Trophoblast cell (in vitro differentiated cells and primary cell): ENCODE data around the gene BBS9.
A peak's percentile ranks its signal among the peaks of the same experiment; 100 is the strongest.

Experiments
- DNase-seq, 2 donors: peaks; one replicate each; pipeline ENCODE4 v3.0.0-alpha.2; 2016
- H2AFZ ChIP-seq: 2 replicates; pipeline ENCODE4 v1.6.1; 2013; ENCODE audit warnings: low read length, moderate library complexity, mild to moderate bottlenecking; ENCODE audit not compliant: insufficient read depth, poor library complexity
- H2AK5ac ChIP-seq: 2 replicates; pipeline ENCODE4 v1.6.1; 2013; ENCODE audit warnings: mild to moderate bottlenecking, low read length
- H2BK120ac ChIP-seq: 2 replicates; pipeline ENCODE4 v1.6.1; 2013; ENCODE audit warnings: low read length, mild to moderate bottlenecking, moderate library complexity; ENCODE audit not compliant: insufficient read depth, poor library complexity
- H2BK12ac ChIP-seq: 2 replicates; pipeline ENCODE4 v1.6.1; 2013; ENCODE audit warnings: mild to moderate bottlenecking, low read length, moderate library complexity
- H2BK5ac ChIP-seq: 2 replicates; pipeline ENCODE4 v1.6.1; 2013; ENCODE audit warnings: low read length, low read depth, moderate library complexity, mild to moderate bottlenecking; ENCODE audit not compliant: poor library complexity
- H3K14ac ChIP-seq: 2 replicates; pipeline ENCODE4 v1.6.1; 2013; ENCODE audit warnings: mild to moderate bottlenecking, low read length
- H3K18ac ChIP-seq: 2 replicates; pipeline ENCODE4 v1.6.1; 2013; ENCODE audit warnings: mild to moderate bottlenecking, low read length
- H3K23ac ChIP-seq: 2 replicates; pipeline ENCODE4 v1.6.1; 2013; ENCODE audit warnings: low read length
- H3K27ac ChIP-seq: 2 replicates; pipeline ENCODE4 v1.5.1; 2013; ENCODE audit warnings: low read depth, mild to moderate bottlenecking, inconsistent platforms, low read length, moderate library complexity
- H3K27me3 ChIP-seq: 2 replicates; pipeline ENCODE4 v1.6.1; 2013; ENCODE audit warnings: inconsistent platforms, mild to moderate bottlenecking, low read length, moderate library complexity; ENCODE audit not compliant: insufficient read depth
- H3K36me3 ChIP-seq, 2 experiments: 1 replicate in 1 of 2; 2 replicates in 1 of 2; pipeline ENCODE4 v1.6.1; 2013; ENCODE audit warnings: low read length in 2 of 2, mild to moderate bottlenecking in 2 of 2, moderate library complexity in 1 of 2; ENCODE audit not compliant: insufficient read depth in 2 of 2, control insufficient read depth in 1 of 2
- H3K4ac ChIP-seq: 2 replicates; pipeline ENCODE4 v1.6.1; 2013; ENCODE audit warnings: low read depth, mild to moderate bottlenecking, low read length, moderate library complexity
- H3K4me1 ChIP-seq, 2 experiments: 1 replicate in 1 of 2; 2 replicates in 1 of 2; pipeline ENCODE4 v1.6.1; 2013; ENCODE audit warnings: low read length in 2 of 2, mild to moderate bottlenecking in 2 of 2, moderate library complexity in 1 of 2; ENCODE audit not compliant: insufficient read depth in 2 of 2, control insufficient read depth in 1 of 2
- H3K4me2 ChIP-seq: 2 replicates; pipeline ENCODE4 v1.6.1; 2013; ENCODE audit warnings: inconsistent platforms, mild to moderate bottlenecking, low read length, moderate library complexity
- H3K4me3 ChIP-seq: 2 replicates; pipeline ENCODE4 v1.5.1; 2013; ENCODE audit warnings: mild to moderate bottlenecking, low read depth, low read length, inconsistent platforms
- H3K79me1 ChIP-seq: one replicate; pipeline ENCODE4 v1.6.1; 2013; ENCODE audit warnings: low read length
- H3K79me2 ChIP-seq: 2 replicates; pipeline ENCODE4 v1.6.1; 2013; ENCODE audit warnings: low read length, mild to moderate bottlenecking; ENCODE audit not compliant: control insufficient read depth, insufficient read depth, poor library complexity
- H3K9ac ChIP-seq: 2 replicates; pipeline ENCODE4 v1.6.1; 2013; ENCODE audit warnings: mild to moderate bottlenecking, low read length
- H3K9me3 ChIP-seq: 2 replicates; pipeline ENCODE4 v1.6.1; 2013; ENCODE audit warnings: low read depth, mild to moderate bottlenecking, control low read depth, inconsistent platforms, low read length; ENCODE audit not compliant: insufficient read depth
- H4K12ac ChIP-seq: 2 replicates; pipeline ENCODE4 v1.6.1; 2013; ENCODE audit warnings: low read depth, mild to moderate bottlenecking, low read length, moderate library complexity
- H4K8ac ChIP-seq: 2 replicates; pipeline ENCODE4 v1.6.1; 2013; ENCODE audit warnings: low read depth, mild to moderate bottlenecking, low read length, moderate library complexity
- H4K91ac ChIP-seq: one replicate; pipeline ENCODE4 v1.6.1; 2013; ENCODE audit warnings: low read depth, mild to moderate bottlenecking, low read length, moderate library complexity
- WGBS: extraction: QIAGEN DNeasy Blood & Tissue Kit; methylation state at CpG from one replicate; pipeline ENCODE4 v1.1.7; 2013; ENCODE audit warnings: missing lambda C conversion rate; ENCODE audit not compliant: insufficient read length, insufficient coverage; ENCODE audit errors: extremely low coverage; 5-methylcytosine and 5-hydroxymethylcytosine counted together

Gene BBS9

GRCh38 chr7:33644489-33644888 lies 515.1 kb downstream of the BBS9 start:
- H2BK5ac ChIP-seq, result no peak overlapping the region
- H3K79me1 ChIP-seq, result peaks cover 2% of the 10 kb centered on the region
- no peak for DNase-seq
- no peak overlapping the region for H3K9ac ChIP-seq
- no peak overlapping the region for H3K27ac ChIP-seq
- H3K79me2 ChIP-seq, result no peaks in the 10 kb centered on the region
- no peak overlapping the region for H3K18ac ChIP-seq
- no peak overlapping the region for H2BK120ac ChIP-seq
- no peak overlapping the region for H4K8ac ChIP-seq
- H2AK5ac ChIP-seq, result no peak overlapping the region
- H3K4me1 ChIP-seq, result no peaks in the 10 kb centered on the region
- H3K9me3 ChIP-seq, result no peaks in the 10 kb centered on the region
- no peak overlapping the region for H4K12ac ChIP-seq
- no peaks in the 10 kb centered on the region for H3K36me3 ChIP-seq
- H3K27me3 ChIP-seq, result no peaks in the 10 kb centered on the region
- no peak overlapping the region for H3K23ac ChIP-seq
- no peak overlapping the region for H3K4ac ChIP-seq
- no peak overlapping the region for H3K4me3 ChIP-seq
- no peak overlapping the region for H3K4me2 ChIP-seq
- no peak overlapping the region for H4K91ac ChIP-seq
- H3K14ac ChIP-seq, result no peak overlapping the region
- no peak overlapping the region for H2BK12ac ChIP-seq
- no peak overlapping the region for H2AFZ ChIP-seq

DNA sequence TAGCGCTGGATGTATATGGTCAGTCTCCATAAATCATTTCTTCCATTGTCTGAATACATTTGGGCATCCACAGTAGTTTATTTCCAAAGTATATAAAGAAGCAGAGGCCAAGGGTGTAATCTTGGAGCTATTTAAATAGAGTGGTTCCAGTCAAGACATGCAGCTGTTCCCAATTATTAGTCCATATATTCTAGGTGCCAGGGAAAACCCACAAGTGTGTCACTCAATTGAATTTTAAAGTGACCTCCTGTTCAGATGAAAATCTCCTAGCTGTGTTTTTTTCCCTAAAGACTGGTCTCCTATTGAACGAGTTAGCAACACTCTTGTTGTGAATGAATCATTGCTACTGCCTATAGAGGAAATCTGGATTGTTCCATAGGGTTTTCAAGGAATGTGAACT lies 515.7 kb downstream of the BBS9 start:
- Histone ChIP-seq H3K14ac (no peak overlapping the region), H2AK5ac (no peak overlapping the region), H3K4me3 (no peak overlapping the region), H3K23ac (no peak overlapping the region), H4K91ac (no peak overlapping the region), H3K27ac (no peak overlapping the region), H3K36me3 (no peaks in the 10 kb centered on the region), H4K8ac (no peak overlapping the region), H3K9me3 (no peaks in the 10 kb centered on the region), H3K4ac (no peak overlapping the region), H3K4me1 (no peaks in the 10 kb centered on the region), H3K79me2 (no peaks in the 10 kb centered on the region), H4K12ac (no peak overlapping the region), H2BK12ac (no peak overlapping the region), H3K4me2 (no peak overlapping the region), H2BK5ac (no peak overlapping the region), H2AFZ (no peak overlapping the region), H2BK120ac (no peak overlapping the region), H3K27me3 (no peaks in the 10 kb centered on the region), H3K9ac (no peak overlapping the region), H3K18ac (no peak overlapping the region), H3K79me1 (peaks cover 2% of the 10 kb centered on the region)
- DNase-seq, result no peak
- no CpG with 5 or more reads among the region's 2 CpGs for WGBS

DNA sequence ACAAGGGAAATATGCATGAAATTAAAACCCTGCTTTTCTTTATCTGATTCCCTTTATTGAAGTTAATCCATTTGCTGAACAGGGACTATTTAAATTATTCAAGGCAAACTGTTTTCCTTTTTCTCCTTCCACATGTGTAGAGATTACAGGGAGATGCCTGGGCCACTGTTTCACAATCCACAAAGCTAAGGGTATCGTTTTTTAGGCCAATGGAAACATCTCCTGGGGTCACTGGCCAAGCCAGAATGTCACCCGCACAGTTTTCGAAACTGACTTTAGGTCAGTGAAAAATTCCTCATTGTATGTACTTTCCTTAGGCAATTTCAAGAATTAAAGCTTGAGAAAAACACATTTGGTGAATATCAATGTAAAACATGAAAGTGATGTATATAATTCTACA lies 516.8 kb downstream of the BBS9 start:
- Histone ChIP-seq H2BK120ac (no peak overlapping the region), H3K9me3 (no peaks in the 10 kb centered on the region), H3K27me3 (no peaks in the 10 kb centered on the region), H4K91ac (no peak overlapping the region), H3K9ac (no peak overlapping the region), H3K27ac (no peak overlapping the region), H4K12ac (no peak overlapping the region), H3K36me3 (no peaks in the 10 kb centered on the region), H3K79me2 (no peaks in the 10 kb centered on the region), H3K14ac (no peak overlapping the region), H3K4me2 (no peak overlapping the region), H2AK5ac (no peak overlapping the region), H3K23ac (no peak overlapping the region), H3K79me1 (peaks cover 2% of the 10 kb centered on the region), H3K4ac (no peak overlapping the region), H2AFZ (no peak overlapping the region), H4K8ac (no peak overlapping the region), H2BK12ac (no peak overlapping the region), H3K4me3 (no peak overlapping the region), H2BK5ac (no peak overlapping the region), H3K18ac (no peak overlapping the region), H3K4me1 (no peaks in the 10 kb centered on the region)
- WGBS, result no CpG with 5 or more reads among the region's 3 CpGs
- peak; percentile 39 to 80 for DNase-seq

GRCh38 chr7:33646891-33647391 lies 517.6 kb downstream of the BBS9 start:
- Histone ChIP-seq H3K18ac (no peak overlapping the region), H3K27ac (no peak overlapping the region), H2BK120ac (no peak overlapping the region), H3K27me3 (no peaks in the 10 kb centered on the region), H2BK5ac (no peak overlapping the region), H3K9me3 (no peaks in the 10 kb centered on the region), H2BK12ac (no peak overlapping the region), H4K91ac (no peak overlapping the region), H3K4ac (no peak overlapping the region), H4K12ac (no peak overlapping the region), H3K4me3 (no peak overlapping the region), H2AK5ac (no peak overlapping the region), H3K4me1 (no peaks in the 10 kb centered on the region), H4K8ac (no peak overlapping the region), H3K23ac (no peak overlapping the region), H3K14ac (no peak overlapping the region), H3K9ac (no peak overlapping the region), H3K36me3 (no peaks in the 10 kb centered on the region), H2AFZ (no peak overlapping the region), H3K4me2 (no peak overlapping the region), H3K79me1 (peaks cover 2% of the 10 kb centered on the region), H3K79me2 (no peaks in the 10 kb centered on the region)
- WGBS, result no CpG with 5 or more reads among the region's 4 CpGs
- DNase-seq, result peak; percentile 27 to 56
